ENCODE data around the gene CCNDBP1.
"Not testable (repeated sequence)": the region's sequence is repeated elsewhere in the genome, so short reads cannot be mapped to it uniquely, and the experiment has no call there.

DNA sequence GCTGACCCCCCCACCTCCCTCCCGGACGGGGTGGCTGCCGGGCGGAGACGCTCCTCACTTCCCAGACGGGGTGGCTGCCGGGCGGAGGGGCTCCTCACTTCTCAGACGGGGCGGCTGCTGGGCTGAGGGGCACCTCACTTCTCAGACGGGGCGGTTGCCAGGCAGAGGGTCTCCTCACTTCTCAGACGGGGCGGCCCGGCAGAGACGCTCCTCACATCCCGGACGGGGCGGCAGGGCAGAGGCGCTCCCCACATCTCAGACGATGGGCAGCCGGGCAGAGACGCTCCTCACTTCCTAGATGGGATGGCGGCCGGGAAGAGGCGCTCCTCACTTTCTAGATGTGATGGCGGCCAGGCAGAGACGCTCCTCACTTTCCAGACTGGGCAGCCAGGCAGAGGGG lies 17.9 kb upstream of the CCNDBP1 start:
- TF ChIP-seq POLR2A, CTCF (IDR thresholded peaks at IDR 0.05): not testable (repeated sequence)

Data from heart left ventricle (tissue), 13 donors.